CD4-positive, alpha-beta T cell treated with Interleukin-15 for 1 hour (primary cell): ENCODE results near the gene ATP12A.

Experiments
- DNase-seq: peaks from one replicate; pipeline ENCODE4 v3.0.0-alpha.2; 2020

ATP12A gene

DNA sequence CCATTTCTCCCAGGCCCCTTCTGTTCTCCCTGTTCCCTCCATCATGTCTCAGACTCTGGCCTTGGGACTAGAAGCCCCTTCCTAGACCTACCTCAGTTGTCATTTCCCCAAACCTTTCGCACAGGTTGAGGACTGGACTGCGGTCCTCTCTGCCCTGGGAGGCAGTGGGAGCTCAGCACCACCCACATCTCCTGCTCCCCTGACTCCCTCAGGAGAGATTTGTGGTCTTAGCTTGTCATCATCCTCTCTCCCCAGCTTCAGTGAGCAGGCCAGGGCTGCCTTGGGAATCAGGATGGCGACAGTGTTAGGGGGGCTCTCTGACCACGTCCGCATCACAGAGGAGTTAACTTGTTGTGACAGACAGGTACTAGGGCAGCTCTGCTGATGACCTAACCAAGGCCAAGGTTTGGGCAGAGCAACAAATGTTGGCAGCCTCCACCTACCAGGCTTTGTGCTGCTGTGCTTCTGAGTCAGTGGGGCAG is 58.2 kb downstream of the ATP12A start:
- DNase-seq = no peak

DNA sequence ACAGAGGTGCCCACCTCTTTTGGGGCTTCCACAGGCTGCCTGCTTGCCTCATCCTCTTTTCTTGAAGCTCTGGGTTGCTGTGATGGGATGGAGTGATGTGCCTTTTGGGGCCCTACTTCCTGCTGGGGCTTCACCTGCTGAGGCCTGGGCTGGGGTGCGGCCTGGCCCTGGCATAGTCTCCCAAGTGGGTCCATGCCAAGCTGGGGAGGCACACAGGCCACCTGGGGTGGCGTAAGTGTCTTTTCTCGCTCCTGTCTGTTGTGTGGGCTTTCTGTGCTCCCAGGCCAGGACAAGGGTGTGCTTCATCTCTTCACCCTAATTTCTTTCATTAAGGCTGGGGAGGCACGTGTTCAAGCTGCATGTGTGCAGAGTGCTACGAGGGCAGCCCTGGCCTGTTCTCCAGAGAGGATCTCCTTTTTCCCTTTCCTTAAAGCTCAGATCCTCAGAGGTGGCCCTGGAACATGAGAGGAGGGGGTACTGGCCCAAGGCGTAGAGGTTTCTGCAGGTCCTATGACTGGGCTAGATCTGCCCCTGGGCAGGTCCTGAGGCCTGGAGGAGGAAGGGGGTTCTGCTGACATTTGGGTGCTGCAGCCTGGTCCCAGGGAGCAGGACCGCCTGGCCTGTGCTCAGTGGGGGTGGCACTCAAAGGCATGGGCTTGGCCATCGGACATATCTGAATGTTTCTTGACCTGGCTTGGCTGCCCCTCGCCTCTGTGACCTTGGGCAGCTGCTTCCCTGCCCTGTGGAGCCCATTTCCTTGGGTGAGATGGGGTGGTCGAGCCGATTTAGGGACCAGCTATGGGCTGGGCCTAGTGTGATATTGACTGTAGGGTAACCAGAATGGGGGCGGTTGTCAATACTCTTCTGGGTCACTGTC is 60.0 kb downstream of the ATP12A start:
- DNase-seq = no peak

DNA sequence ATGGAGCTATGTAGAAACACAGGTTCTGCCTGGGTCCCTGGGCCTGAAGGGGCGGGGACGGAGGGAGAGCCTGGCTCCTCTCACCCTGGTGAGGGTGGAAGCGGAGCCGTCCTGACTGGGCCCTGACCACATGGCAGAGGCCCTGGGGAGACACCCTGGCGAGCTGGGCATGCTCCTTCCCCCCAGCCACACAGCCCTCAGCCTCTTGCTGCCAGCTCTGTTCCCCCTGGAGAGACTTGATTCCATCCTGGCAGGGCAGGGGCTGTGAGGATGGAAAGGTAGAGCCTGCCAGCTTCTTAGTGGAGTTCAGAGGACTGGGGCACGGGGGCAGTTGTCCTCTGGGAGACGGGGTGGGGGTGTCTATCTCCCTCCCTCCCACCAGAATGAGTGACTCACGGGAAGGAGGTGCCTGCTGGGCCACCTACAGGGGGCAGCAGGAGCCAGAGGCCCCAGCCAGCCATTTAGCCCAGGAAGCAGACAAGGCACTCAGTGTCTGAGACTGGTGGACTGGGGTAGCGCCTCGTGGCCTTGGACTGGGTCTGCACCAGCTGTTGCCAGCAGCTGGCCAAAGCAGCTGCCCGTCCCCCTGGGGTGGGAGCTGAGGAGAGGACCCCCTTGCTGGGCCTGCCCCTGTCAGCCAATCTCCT is 60.9 kb downstream of the ATP12A start:
- DNase-seq = no peak

DNA sequence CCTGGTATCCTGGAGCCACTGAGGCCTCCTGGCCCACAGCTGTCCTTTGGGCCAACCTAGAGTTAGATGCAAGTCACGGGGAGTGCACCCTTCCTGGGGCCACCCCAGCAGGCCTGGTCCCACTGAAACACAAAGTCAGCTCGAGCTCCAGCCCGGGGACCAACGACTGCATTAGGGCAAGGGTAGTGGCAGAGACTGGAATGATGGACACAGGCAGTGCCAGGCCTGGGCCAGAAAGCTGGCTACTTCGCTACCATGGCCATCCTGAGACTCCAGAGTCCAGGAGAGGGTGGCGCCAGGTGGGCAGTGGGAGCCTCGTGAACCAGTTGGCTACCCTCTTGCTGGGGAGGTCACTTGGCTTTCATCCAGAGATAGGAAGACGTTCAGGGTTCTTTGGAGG is 61.6 kb downstream of the ATP12A start:
- no peak for DNase-seq

DNA sequence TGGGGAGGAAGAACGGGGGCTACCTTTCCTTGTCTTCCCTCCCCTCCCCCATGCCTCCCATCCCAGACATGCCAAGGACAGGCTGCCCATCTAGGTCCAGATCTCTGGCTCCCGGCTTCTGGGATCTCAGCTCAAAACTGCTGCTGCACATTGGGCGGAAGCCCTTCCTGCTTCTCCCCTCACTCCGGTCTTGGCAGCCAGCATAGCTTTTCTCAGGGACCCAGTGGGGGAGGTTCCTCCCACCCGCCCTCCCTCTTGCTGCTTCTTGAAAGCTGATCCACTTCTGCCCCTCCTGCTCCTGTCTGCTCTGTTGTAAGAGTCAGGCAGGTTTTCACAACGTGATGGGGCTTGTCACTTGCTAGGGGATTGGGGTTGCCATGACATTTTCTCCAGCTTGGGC is 62.1 kb downstream of the ATP12A start:
- DNase-seq = no peak

DNA sequence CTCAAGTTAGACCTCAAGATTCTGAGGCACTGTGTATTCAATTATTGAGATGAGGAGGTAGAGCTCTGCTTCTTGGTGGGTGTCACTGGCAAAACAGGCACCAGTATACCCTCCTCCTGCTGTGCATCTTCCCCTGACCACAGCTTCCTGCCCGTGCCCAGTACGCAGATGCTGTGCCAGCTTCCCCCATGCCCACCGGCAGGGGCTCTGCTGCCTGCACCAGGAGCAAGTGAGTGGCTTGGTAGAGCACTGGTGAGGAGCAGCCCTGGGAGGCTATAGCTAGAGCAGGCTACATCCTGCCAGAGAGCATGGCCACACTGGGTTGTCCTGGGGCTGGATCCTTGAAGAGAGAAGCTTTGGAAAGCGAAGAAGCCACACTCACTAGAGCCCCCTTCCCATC is 62.8 kb downstream of the ATP12A start:
- DNase-seq = no peak

DNA sequence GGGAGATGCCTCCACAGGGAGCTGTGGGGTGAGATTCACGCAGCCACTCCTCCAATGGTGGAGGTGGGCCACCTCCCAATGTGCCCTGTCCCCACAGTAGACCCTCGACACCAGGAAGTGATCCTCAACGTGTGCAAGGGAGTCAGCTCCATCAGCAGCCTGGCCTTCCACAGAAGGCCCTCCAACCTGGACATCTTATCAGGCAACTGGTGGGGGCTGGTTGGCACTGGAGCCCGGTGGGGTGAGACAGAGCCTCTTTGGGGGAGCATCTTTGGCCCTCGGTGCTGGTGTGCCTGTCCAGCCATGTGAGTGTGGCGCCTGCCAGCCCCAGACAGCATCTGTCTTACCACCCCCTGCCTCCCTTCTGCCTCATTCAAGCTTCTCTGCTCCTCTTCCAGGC is 64.0 kb downstream of the ATP12A start:
- no peak for DNase-seq

DNA sequence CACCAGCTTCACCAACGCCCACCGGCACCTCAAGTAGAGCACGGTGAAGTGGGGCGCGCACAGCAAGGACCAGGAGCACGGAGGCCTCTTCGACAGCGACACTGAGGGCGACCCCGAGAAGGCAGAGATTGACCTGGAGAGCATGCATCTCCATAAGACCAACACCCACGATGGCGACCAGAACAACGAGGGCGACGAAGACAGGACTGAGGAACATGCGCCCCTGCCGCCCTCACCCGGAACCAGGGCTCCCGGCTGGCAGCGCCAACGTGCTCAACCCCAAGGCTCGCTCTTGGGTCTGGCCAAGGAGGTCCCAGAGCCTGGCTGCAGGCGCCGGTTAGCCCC is 65.3 kb downstream of the ATP12A start:
- DNase-seq = no peak

DNA sequence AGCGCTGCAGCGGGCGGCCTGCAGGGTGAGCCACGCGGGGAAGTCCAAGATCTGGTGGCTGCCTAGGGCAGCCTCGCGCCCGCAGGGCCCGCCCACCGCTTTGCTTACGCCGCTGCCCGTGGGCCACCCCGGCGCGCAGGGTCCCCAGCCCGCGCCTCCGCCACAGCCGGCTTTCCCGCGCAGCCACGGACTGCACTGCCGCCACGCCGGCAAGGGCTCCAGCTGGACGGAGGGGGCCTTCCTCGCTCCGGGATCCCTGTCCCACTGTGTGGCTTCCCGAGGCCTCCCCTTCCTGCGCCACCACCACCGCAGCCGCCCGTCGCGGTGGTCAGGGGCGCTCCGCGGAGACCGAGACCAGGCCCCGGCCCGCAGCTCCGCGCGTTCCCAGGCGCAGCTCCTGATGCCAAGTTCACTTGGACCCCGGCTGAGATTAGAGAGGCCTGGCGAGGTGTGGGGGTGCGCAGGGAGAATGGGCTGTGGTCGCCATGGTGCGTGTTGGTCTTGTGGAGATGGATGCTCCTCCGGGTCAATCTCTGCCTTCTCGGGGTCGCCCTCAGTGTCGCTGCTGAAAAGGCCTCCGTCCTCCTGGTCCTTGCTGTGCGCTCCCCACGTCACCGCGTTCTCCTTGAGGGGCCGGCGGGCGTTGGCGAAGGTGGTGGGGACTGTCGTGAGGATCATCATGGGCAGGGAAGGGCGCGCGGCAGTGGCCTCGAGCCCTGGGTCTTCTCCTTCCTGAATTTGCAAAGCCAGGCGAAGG is 65.8 kb downstream of the ATP12A start:
- DNase-seq = no peak

DNA sequence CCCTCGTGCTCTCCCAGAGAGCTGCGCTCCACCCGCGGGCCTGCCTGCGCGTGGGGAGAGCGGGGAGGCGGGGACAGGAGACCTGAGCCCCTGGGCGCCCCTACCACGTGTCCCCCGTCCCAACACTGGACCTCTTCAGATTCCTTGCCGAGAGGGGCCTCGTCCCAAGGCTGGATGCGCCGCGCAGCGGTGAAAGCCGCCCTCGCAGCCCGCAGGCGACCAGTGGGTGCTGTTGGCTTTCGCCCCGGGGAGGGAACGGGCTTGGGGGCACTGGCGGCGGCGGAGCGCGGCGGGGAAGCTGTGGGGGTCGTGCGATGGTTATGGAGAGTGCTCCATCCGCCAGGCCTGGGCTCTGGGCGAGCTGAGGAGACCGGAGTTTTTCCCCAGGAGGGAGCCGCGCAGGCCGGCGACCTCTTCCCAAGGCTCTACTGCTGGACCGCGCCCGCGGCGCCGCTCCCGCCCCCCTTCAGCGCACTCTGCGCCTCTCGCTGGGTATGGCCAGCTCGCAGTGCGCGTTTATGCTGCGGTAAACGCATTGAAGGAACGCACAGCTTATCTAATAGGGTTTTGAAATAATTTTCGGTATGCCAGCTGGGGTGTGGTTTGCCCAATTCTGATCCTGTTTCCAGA is 66.5 kb downstream of the ATP12A start:
- no peak for DNase-seq

DNA sequence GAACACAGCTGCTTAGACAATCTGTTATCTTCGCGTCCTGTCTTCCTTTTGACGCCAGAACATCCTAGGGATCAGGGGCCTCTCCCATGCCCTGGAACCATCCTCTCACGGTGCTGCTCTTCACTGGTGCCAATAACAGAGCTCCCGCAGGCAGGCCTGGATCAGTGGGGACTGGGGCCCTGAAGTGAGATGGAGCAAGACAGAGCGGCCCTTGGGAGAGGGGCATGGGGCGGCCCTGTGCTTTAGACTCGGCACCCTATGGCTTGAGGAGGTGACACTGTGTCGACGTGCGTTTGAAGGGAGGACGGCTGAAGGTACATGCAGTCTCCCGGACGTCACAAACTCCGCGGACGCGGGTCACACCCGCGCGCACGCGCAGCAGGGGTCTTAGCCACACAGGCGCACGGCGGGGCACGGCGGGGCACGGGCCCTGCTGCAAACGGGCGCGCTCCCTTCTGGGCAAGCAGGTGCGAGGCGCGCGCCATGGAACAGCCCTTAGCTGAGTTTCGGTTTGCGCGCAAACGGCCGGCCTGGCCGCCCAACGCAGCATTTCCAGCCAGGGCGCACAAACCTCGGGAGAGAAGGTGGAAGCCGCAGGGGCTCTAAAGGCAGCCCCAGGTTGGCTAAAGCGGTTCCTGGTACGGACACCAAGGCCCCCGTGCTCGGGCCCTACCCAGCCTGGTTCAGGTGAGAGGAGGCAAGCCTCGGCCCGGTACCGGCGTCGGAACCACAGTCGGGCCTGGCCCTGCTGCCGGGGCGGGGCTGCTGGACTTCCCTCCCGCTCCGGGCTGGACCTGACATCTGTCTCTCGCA is 67.2 kb downstream of the ATP12A start:
- no peak for DNase-seq

DNA sequence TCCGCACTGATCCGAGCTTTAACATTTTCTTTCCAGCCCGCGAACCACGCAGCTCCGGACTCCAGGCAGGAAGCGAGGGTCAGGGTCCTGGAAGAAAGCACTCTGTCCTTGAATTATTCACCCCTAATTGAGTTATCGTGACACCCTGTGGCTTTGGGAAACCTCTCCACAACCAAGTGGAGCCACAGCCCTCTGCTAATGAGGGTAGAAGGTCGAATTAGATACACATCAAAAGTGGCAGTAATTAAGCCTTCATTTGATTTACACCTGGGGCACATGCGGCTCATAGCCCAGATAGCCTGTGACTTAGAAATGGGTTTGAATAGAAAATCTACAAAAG is 67.8 kb downstream of the ATP12A start:
- no peak for DNase-seq

DNA sequence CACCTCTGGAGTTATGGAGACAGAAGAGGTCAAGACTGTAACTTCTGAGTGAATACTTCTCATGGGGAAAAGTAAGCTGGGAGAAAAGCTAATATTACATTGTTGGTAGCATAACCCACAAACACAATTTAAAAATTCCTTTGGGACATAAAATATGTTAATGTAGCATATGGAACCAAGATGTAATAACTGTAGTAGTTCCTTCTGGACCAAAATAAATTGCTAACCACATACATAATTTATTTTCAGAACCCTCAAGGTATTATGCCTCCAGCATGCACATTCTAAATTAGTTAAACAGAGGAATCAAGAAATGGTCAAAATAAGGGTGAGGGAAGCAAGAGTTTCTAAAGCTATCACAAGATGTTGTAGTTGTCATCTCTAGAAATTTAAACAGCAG is 79.0 kb downstream of the ATP12A start:
- DNase-seq = no peak
